ENCODE results near the gene SYNC.

- TF ChIP-seq CTCF (IDR thresholded peaks at IDR 0.05; ENCODE audit: extremely low read depth in 1 of 2, insufficient read depth in 1 of 2, low read depth in 1 of 2, low read length in 2 of 2) = no peak
- no peak for TF ChIP-seq POLR2A (IDR thresholded peaks at IDR 0.05; ENCODE audit: low read depth, low read length)
- TF ChIP-seq JUN (IDR thresholded peaks at IDR 0.05; ENCODE audit: borderline replicate concordance, insufficient read depth, insufficient read length, low read depth) = no peak
- TF ChIP-seq EZH2 (IDR thresholded peaks at IDR 0.05; ENCODE audit: borderline replicate concordance, low read depth, low read length, severe bottlenecking) = no peak
- TF ChIP-seq POLR2AphosphoS5 (IDR thresholded peaks at IDR 0.05; ENCODE audit: insufficient read depth, low read depth, low read length) = no peak
- no peak for TF ChIP-seq MAX (IDR thresholded peaks at IDR 0.05; ENCODE audit: insufficient read depth, insufficient read length)
- no peak for TF ChIP-seq FOS (IDR thresholded peaks at IDR 0.05; ENCODE audit: borderline replicate concordance, insufficient read depth, low read length)
- TF ChIP-seq MYC (IDR thresholded peaks at IDR 0.05; ENCODE audit: low read depth, low read length) = no peak
These were observed 55.0 kb downstream of the SYNC start for GRCh38 chr1:32647308-32648134.
